ENCODE measurements around the gene PITRM1. TPM values are rescaled to one million over a fixed set of nuclear protein-coding genes. Genes with fewer than 3 reads are reported as not detected.
"Not testable (repeated sequence)": the region's sequence is repeated elsewhere in the genome, so short reads cannot be mapped to it uniquely, and the experiment has no call there.

The PITRM1 gene
- total RNA-seq, 1 experiment from 2014 or later, result 61.2 TPM

GRCh38 chr10:3203972-3204371, 31.4 kb upstream of the PITRM1 start:
- Histone ChIP-seq H3K9me3 (no peaks in the 10 kb centered on the region), H3K27me3 (no peaks in the 10 kb centered on the region), H3K36me3 (no peaks in the 10 kb centered on the region), H3K4me3 (no peak overlapping the region)
- DNase-seq, result no peak

- Histone ChIP-seq H3K4me3 (no peak overlapping the region), H3K27me3 (no peaks in the 10 kb centered on the region), H3K36me3 (no peaks in the 10 kb centered on the region), H3K9me3 (no peaks in the 10 kb centered on the region)
- DNase-seq, result no peak
These were observed 30.6 kb upstream of the PITRM1 start for GRCh38 chr10:3203016-3203811.

- H3K9me3 ChIP-seq, result no peaks in the 10 kb centered on the region
- DNase-seq, result no peak
- no peaks in the 10 kb centered on the region for H3K27me3 ChIP-seq
- H3K36me3 ChIP-seq, result no peaks in the 10 kb centered on the region
- H3K4me3 ChIP-seq, result no peak overlapping the region
These were observed 29.2 kb upstream of the PITRM1 start for GRCh38 chr10:3201796-3202195.

GRCh38 chr10:3199488-3199887, 26.9 kb upstream of the PITRM1 start:
- Histone ChIP-seq H3K27me3 (no peaks in the 10 kb centered on the region), H3K36me3 (no peaks in the 10 kb centered on the region), H3K4me3 (no peak overlapping the region), H3K9me3 (no peaks in the 10 kb centered on the region)
- DNase-seq, result no peak

- DNase-seq, result no peak
- Histone ChIP-seq H3K36me3 (no peaks in the 10 kb centered on the region), H3K27me3 (no peaks in the 10 kb centered on the region)
These were observed 26.3 kb upstream of the PITRM1 start for GRCh38 chr10:3198900-3199299.

GRCh38 chr10:3197348-3198003, 24.9 kb upstream of the PITRM1 start:
- DNase-seq, result peak; percentile 74
- Histone ChIP-seq H3K9me3 (no peaks in the 10 kb centered on the region), H3K4me3 (peak overlapping the region; percentile 26), H3K27me3 (no peaks in the 10 kb centered on the region), H3K36me3 (no peaks in the 10 kb centered on the region)

More at GRCh38 chr10:3198900-3199299, 26.3 kb upstream of the PITRM1 start:
- H3K9me3 ChIP-seq, result no peaks in the 10 kb centered on the region
- H3K4me3 ChIP-seq, result no peak overlapping the region

DNA sequence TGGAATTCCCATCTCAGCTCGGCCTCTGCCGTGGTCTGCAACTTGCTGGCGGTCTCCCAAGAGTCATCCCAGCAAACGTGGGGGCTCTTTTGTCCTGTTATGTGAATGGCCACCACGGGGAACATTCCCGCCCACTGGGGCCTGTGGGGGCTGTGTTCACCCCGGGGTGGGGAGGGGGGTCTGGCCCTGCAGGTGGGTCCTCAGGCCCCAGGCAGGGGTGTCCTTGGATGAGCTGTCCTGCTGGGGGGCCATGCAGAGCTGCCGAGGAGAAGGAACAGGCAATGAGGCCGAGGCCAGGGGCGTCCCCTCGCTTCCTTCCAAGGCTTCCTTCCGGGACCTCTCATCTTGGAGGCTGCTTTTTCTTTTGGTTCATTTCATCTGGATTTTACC, 24.4 kb upstream of the PITRM1 start:
- H3K4me3 ChIP-seq, result no peak overlapping the region
- H3K27me3 ChIP-seq, result no peaks in the 10 kb centered on the region
- no peaks in the 10 kb centered on the region for H3K36me3 ChIP-seq
- no peaks in the 10 kb centered on the region for H3K9me3 ChIP-seq
- no peak for DNase-seq

- no peak for DNase-seq
- Histone ChIP-seq H3K27me3 (no peaks in the 10 kb centered on the region), H3K4me3 (no peak overlapping the region), H3K9me3 (no peaks in the 10 kb centered on the region), H3K36me3 (no peaks in the 10 kb centered on the region)
These were observed 23.9 kb upstream of the PITRM1 start for GRCh38 chr10:3196482-3196881.

DNA sequence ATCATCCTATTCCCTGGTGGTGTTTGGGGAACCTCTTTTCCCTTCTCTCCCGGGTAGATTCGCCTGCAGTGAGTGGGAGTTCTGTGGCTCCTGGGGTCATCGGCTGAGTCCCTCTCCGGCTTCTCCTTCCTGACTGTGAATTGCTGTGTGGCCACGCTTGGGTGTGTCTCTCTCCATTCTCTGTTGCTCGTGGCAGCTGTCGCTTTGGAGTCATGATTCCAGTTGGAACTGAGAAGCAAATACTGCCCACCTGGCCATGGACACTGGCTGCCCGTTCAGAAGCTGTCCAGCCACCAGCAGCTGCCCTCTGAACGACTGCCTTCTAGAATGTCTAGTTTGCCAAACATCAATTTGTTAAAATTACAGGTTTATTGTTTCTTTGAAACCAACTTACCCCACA, 23.1 kb upstream of the PITRM1 start:
- H3K9me3 ChIP-seq, result no peaks in the 10 kb centered on the region

DNA sequence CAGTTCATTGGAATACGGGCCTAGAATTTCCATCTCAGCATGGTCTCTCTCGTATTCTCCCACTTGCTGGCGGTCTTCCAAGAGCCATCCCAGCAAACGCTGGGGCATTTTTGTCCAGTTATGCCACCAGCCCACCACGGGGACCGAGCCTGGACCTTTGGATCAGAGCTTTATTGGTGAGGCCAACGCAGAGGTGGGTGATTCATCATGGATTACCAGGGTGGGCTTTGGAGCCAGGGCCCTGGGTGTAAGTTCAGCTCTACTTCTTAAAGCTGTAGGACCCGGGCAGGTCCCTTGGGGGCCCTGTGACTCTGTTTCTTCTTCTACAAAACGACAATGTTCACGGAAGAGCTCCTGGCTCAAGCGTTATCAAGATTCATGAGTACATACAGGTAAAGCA, 22.7 kb upstream of the PITRM1 start:
- DNase-seq, result no peak
- Histone ChIP-seq H3K36me3 (no peaks in the 10 kb centered on the region), H3K27me3 (no peaks in the 10 kb centered on the region), H3K9me3 (no peaks in the 10 kb centered on the region), H3K4me3 (no peak overlapping the region)

More for the DNA sequence above, 23.1 kb upstream of the PITRM1 start:
- Histone ChIP-seq H3K27me3 (no peaks in the 10 kb centered on the region), H3K36me3 (no peaks in the 10 kb centered on the region), H3K4me3 (no peak overlapping the region)
- DNase-seq, result no peak

DNA sequence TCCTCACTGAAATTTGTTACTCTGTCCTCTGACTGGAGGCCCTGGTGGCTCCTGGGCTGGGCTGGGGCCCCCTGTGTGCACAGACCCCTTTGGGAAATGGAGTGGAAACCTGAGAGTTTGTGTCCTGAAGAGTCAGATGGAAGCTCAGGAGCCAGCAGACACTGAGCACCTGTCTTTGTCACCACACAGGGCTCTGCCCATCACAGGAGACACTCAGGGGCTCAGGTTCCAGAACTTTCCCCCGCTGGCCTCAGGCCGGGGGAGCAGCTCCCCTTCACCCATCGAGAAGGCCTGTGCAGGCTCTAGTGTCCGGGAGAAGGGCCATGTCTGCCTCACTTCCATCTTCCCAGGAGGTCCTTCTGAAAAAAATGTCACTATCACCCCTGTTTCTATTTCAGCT, 22.3 kb upstream of the PITRM1 start:
- H3K36me3 ChIP-seq, result no peaks in the 10 kb centered on the region
- no peak for DNase-seq
- H3K27me3 ChIP-seq, result no peaks in the 10 kb centered on the region

DNA sequence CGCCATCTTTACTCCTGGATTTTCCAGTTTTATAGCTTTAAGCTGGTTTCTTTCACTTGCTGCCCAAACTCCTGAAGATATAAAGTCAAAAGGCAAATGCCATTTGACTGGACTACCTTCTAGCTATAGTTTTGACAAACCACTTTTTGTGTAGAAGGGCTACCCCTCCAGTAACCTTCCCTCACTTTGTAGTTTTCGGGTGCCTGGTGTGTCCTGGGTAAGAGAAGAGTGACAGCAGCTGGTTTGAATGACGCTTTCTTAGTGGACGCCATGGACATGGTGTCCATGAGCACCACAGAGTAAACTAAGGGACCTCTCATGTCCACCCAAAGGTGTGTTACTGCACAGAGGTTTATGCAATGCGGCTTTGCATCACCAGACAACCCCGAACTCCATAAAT, 21.2 kb upstream of the PITRM1 start:
- Histone ChIP-seq H3K27me3 (no peaks in the 10 kb centered on the region), H3K4me3 (no peak overlapping the region), H3K36me3 (no peaks in the 10 kb centered on the region), H3K9me3 (no peaks in the 10 kb centered on the region)
- DNase-seq, result no peak

More for the DNA sequence above, 22.3 kb upstream of the PITRM1 start:
- H3K4me3 ChIP-seq, result no peak overlapping the region
- no peaks in the 10 kb centered on the region for H3K9me3 ChIP-seq

DNA sequence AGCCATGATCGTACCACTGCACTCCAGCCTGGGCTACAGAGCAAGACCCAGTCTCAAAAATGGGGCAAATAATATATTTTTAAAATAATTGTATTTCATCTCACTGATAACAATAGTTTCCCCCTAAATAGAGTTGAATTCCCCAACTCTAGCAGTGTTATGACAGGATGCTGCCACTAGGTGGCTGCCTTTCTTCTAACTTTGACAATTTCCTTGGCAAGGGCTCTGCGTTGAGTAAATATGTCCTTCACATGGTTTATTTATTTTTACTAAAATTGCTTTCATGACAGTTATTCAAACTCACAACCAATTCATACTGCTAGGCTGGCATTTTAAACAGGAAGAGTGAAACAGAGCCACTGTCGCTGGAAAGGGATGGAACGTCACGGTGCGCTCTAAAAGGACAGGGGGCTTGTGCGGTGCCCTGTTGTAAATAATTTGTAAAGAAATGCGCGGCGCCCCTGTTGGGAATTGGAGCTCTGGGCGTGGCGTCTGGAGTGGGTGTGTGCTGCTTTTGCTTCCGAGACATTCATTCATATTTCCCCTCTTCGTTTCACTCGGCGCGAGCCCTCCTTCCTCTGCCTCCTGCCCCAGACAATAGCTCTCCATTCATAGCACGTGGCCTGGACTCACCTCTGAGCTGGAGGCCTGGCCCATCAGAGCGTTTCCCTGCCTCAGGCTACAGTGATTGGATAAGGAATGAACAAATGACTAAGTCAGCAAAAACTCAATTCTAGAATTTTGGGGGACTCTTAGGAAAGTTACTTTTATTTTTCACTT, 20.5 kb upstream of the PITRM1 start:
- Histone ChIP-seq H3K27me3 (no peaks in the 10 kb centered on the region), H3K4me3 (peak overlapping the region; percentile 32), H3K9me3 (no peaks in the 10 kb centered on the region), H3K36me3 (no peaks in the 10 kb centered on the region)
- peak; percentile 28 for DNase-seq

DNA sequence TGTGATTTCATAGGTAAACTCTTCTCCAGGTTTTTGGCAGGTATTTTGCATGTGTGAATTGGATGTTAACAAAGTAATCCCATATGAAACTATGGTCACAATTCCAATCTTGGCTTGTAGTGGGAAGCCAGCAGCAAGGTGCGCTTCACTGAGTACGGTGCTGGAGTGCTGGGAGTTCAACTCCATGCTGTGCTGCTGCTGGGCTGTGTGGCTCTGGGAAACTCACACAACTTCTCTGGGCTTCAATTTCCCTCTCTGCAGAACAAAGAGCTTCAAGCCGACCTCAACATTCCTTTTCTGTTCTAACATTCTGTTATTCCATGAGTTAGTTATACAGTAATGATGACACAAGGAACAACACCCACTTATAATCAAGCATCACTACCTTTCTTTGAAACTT, 18.2 kb upstream of the PITRM1 start:
- H3K27me3 ChIP-seq, result no peaks in the 10 kb centered on the region
- no peak for DNase-seq
- no peak overlapping the region for H3K4me3 ChIP-seq
- H3K9me3 ChIP-seq, result no peaks in the 10 kb centered on the region
- H3K36me3 ChIP-seq, result no peaks in the 10 kb centered on the region

- not testable (repeated sequence) for H3K36me3 ChIP-seq, H3K4me3 ChIP-seq, H3K27me3 ChIP-seq, H3K9me3 ChIP-seq, DNase-seq
These were observed 14.6 kb upstream of the PITRM1 start for GRCh38 chr10:3187229-3187628.

- DNase-seq, result no peak
- H3K27me3 ChIP-seq, result peaks cover 11% of the 10 kb centered on the region
- H3K4me3 ChIP-seq, result no peak overlapping the region
- no peaks in the 10 kb centered on the region for H3K36me3 ChIP-seq
- no peaks in the 10 kb centered on the region for H3K9me3 ChIP-seq
These were observed 13.8 kb upstream of the PITRM1 start for GRCh38 chr10:3186368-3186767.

DNA sequence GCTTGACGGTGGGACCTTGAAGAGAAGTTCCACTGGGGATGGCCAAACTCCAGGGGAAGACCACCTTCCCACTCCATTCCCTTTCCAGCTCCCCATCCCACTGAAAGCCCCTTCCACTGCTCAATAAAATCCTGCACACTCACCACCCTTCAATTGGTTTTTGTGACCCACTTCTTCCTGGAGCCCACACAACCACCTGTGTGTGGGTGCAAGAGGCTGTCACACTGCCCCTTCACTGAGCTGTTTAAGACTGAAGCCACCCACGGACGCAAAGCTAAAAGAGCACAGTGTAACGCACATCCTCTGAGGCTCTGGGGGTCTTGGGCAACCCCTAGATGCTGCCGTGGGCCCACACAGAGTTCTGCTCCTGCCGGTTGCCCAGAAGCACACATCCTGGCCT, 12.8 kb upstream of the PITRM1 start:
- Histone ChIP-seq H3K9me3 (no peaks in the 10 kb centered on the region), H3K36me3 (no peaks in the 10 kb centered on the region), H3K27me3 (peaks cover 11% of the 10 kb centered on the region), H3K4me3 (no peak overlapping the region)
- DNase-seq, result no peak

Measured in MG63 (cell line).